ENCODE measurements around the gene DYSF.
"Not testable (repeated sequence)": the region's sequence is repeated elsewhere in the genome, so short reads cannot be mapped to it uniquely, and the experiment has no call there.

DYSF gene

GRCh38 chr2:71473346-71474031 is 20.1 kb downstream of the DYSF start:
- DNase-seq: no peak

GRCh38 chr2:71474116-71474743 is 20.9 kb downstream of the DYSF start:
- no peak for DNase-seq

GRCh38 chr2:71474744-71475397 is 21.5 kb downstream of the DYSF start:
- no peak for DNase-seq

- no peak for DNase-seq
Measured at GRCh38 chr2:71476495-71476894, 23.1 kb downstream of the DYSF start.

GRCh38 chr2:71477231-71477691 is 23.9 kb downstream of the DYSF start:
- no peak for DNase-seq

GRCh38 chr2:71478806-71479205 is 25.4 kb downstream of the DYSF start:
- DNase-seq: no peak

- no peak for DNase-seq
Measured at GRCh38 chr2:71479261-71479660, 25.9 kb downstream of the DYSF start.

- DNase-seq: no peak
Measured at GRCh38 chr2:71481111-71481510, 27.8 kb downstream of the DYSF start.

- DNase-seq: no peak
Measured at GRCh38 chr2:71482055-71482454, 28.7 kb downstream of the DYSF start.

- no peak for DNase-seq
Measured at GRCh38 chr2:71483246-71483645, 29.9 kb downstream of the DYSF start.

GRCh38 chr2:71484354-71484753 is 31.0 kb downstream of the DYSF start:
- no peak for DNase-seq

GRCh38 chr2:71486881-71487640 is 33.7 kb downstream of the DYSF start:
- no peak for DNase-seq

- DNase-seq: not testable (repeated sequence)
Measured at GRCh38 chr2:71491551-71491950, 38.2 kb downstream of the DYSF start.

GRCh38 chr2:71492112-71492511 is 38.8 kb downstream of the DYSF start:
- no peak for DNase-seq

- no peak for DNase-seq
Measured at GRCh38 chr2:71494091-71494490, 40.7 kb downstream of the DYSF start.

- DNase-seq: no peak
Measured at GRCh38 chr2:71494523-71495155, 41.3 kb downstream of the DYSF start.

- no peak for DNase-seq
Measured at GRCh38 chr2:71496156-71496770, 42.9 kb downstream of the DYSF start.

GRCh38 chr2:71498261-71498701 is 44.9 kb downstream of the DYSF start:
- no peak for DNase-seq

- DNase-seq: no peak
Measured at GRCh38 chr2:71499691-71500090, 46.3 kb downstream of the DYSF start.

GRCh38 chr2:71500426-71501079 is 47.2 kb downstream of the DYSF start:
- no peak for DNase-seq

- no peak for DNase-seq
Measured at GRCh38 chr2:71502941-71503738, 49.8 kb downstream of the DYSF start.
